SK-N-MC (cell line): ENCODE data around the gene NRGN.

Experiments used
- EZH2 ChIP-seq: fragments of 200-600 bp; sonication (generic); IDR thresholded peaks from one replicate; pipeline ENCODE4 v1.6.1; 2017; ENCODE audit warnings: antibody characterized with exemption
- FOXP2 ChIP-seq: optimal IDR thresholded peaks from 2 replicates; pipeline ENCODE3; 2011; ENCODE audit warnings: mild to moderate bottlenecking, moderate library complexity; ENCODE audit not compliant: insufficient read depth; ENCODE audit errors: extremely low read length, control extremely low read depth
- POLR2AphosphoS5 ChIP-seq: IDR thresholded peaks from 2 replicates; pipeline ENCODE4 v1.6.1; 2012; ENCODE audit warnings: mild to moderate bottlenecking, low read depth, low read length, borderline replicate concordance

- TF ChIP-seq POLR2AphosphoS5 (no peak), EZH2 (no peak), FOXP2 (no peak)
These were observed 18.9 kb downstream of the NRGN start for GRCh38 chr11:124758355-124759265.
